ENCODE data around the gene PLXNA3. TPM values are rescaled to one million over a fixed set of nuclear protein-coding genes. Genes with fewer than 3 reads are reported as not detected.

PLXNA3 gene
- total and polyA plus RNA-seq, 2 experiments from 2014 or later: 13.7 to 23.3 TPM

DNA sequence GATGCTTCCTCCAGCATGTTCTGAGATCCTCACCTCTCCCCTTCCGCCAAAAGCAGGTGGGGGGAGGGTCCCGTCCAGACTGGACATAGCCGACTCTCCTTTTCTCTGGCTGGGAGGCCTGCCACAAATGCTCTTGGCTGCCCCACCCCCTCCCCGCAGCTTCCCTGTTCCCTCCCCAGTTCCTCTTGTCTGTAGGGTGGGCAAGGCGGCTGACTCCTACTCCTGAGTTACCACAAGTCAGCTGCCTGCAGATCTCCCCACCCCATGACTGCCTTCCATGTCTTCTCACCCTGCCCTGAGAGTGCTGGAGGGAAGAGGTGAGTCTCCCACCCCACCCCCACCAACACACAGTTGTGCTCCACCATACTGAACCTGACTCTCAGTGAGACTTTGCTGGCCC, 26.7 kb upstream of the PLXNA3 start:
- TF ChIP-seq, protein P1, sequence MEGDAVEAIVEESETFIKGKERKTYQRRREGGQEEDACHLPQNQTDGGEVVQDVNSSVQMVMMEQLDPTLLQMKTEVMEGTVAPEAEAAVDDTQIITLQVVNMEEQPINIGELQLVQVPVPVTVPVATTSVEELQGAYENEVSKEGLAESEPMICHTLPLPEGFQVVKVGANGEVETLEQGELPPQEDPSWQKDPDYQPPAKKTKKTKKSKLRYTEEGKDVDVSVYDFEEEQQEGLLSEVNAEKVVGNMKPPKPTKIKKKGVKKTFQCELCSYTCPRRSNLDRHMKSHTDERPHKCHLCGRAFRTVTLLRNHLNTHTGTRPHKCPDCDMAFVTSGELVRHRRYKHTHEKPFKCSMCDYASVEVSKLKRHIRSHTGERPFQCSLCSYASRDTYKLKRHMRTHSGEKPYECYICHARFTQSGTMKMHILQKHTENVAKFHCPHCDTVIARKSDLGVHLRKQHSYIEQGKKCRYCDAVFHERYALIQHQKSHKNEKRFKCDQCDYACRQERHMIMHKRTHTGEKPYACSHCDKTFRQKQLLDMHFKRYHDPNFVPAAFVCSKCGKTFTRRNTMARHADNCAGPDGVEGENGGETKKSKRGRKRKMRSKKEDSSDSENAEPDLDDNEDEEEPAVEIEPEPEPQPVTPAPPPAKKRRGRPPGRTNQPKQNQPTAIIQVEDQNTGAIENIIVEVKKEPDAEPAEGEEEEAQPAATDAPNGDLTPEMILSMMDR (IDR thresholded peaks at IDR 0.05; ENCODE audit: low read depth, low read length): no peak
- H3K27me3 ChIP-seq: no peaks in the 10 kb centered on the region
- H3K9me3 ChIP-seq (ENCODE audit: low read depth): no peaks in the 10 kb centered on the region
- H3K36me3 ChIP-seq: no peaks in the 10 kb centered on the region
- no peak for DNase-seq (ENCODE audit: low read depth in 1 of 2, low spot score in 1 of 2)
- H3K4me3 ChIP-seq: no peak overlapping the region
- H3K27ac ChIP-seq: no peak overlapping the region
- H3K4me1 ChIP-seq (ENCODE audit: low read depth): no peaks in the 10 kb centered on the region

DNA sequence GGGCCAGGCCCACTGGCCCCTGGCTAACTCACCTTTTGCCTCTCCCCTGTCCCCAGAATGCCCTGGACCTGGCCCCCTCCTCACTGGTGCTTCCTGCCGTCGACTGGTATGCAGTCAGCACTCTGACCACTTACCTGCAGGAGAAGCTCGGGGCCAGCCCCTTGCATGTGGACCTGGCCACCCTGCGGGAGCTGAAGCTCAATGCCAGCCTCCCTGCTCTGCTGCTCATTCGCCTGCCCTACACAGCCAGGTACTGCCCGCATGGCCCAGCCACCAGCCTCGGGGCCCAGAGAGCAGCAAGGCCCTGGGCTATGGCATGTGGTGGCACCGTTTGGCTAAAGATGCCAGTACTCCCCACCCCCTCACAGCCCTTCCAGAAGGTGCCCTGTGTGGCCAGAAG, 25.9 kb upstream of the PLXNA3 start:
- Histone ChIP-seq H3K9me3 (ENCODE audit: low read depth) (no peaks in the 10 kb centered on the region), H3K27ac (no peak overlapping the region), H3K36me3 (no peaks in the 10 kb centered on the region), H3K4me3 (no peak overlapping the region), H3K27me3 (no peaks in the 10 kb centered on the region), H3K4me1 (ENCODE audit: low read depth) (no peaks in the 10 kb centered on the region)
- TF ChIP-seq, protein P1 (IDR thresholded peaks at IDR 0.05; ENCODE audit: low read depth, low read length): no peak
- DNase-seq (ENCODE audit: low read depth in 1 of 2, low spot score in 1 of 2): no peak

DNA sequence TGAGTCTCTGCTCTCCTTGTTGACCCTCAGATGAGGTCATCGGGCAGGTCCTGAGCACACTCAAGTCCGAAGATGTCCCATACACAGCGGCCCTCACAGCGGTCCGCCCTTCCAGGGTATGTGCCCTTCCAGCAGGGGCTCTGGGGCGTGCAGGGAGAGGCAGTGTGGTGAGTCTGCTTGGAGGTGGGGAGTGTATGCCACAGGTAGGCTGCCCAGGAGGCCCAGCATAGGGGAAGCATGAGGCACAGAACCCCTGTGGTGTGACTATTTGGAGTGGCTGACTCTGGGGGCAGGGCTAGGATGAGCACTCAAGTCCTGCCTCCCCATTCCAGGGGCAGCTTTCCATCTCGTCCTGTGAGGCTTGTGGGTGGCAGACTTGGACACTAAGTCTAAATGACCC, 24.5 kb upstream of the PLXNA3 start:
- no peaks in the 10 kb centered on the region for H3K4me1 ChIP-seq (ENCODE audit: low read depth)
- no peaks in the 10 kb centered on the region for H3K36me3 ChIP-seq
- H3K27ac ChIP-seq: no peak overlapping the region
- no peaks in the 10 kb centered on the region for H3K27me3 ChIP-seq
- TF ChIP-seq, protein P1 (IDR thresholded peaks at IDR 0.05; ENCODE audit: low read depth, low read length): no peak
- H3K4me3 ChIP-seq: no peak overlapping the region
- no peak for DNase-seq (ENCODE audit: low read depth in 1 of 2, low spot score in 1 of 2)
- H3K9me3 ChIP-seq (ENCODE audit: low read depth): no peaks in the 10 kb centered on the region

DNA sequence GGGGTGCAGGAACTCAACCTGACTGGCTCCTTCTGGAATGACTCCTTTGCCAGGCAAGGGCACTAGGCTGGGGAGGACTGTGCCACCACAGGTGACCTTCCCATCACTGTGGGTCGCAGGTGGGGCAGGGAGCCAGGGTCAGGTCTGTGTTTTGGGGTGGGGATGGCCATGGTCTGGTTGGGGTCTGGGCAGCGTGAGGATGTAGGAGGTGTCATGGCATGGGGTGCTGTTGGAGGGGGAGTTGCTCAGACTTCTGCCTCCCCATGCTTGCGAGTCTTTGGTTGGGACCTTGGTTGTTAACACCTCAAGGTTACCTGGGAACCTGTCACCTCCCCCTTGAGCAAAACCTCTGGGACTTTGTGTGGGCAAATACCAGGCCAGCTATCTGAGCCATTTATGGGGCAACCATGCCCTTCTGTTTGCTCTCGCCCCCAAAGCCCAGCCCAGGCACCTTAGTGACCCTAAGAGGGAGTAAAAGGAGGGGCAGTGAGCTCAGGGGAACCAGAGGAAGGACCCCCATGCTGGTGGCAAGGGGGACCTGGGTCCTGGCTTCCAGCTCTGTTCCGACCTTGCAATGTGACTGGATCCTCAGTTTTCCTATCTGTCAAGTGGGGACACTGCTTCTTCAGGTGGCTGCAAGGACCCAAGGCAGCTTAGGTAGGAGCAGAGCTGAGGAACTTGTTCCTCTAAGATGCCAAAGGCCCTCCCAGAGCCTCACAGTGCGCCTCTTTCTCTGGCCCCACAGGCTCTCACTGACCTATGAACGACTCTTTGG, 23.5 kb upstream of the PLXNA3 start:
- Histone ChIP-seq H3K4me1 (ENCODE audit: low read depth) (no peaks in the 10 kb centered on the region), H3K9me3 (ENCODE audit: low read depth) (no peaks in the 10 kb centered on the region), H3K27me3 (no peaks in the 10 kb centered on the region), H3K4me3 (no peak overlapping the region), H3K36me3 (no peaks in the 10 kb centered on the region), H3K27ac (no peak overlapping the region)
- TF ChIP-seq, protein P1 (IDR thresholded peaks at IDR 0.05; ENCODE audit: low read depth, low read length): no peak
- DNase-seq (ENCODE audit: low read depth in 1 of 2, low spot score in 1 of 2): no peak

DNA sequence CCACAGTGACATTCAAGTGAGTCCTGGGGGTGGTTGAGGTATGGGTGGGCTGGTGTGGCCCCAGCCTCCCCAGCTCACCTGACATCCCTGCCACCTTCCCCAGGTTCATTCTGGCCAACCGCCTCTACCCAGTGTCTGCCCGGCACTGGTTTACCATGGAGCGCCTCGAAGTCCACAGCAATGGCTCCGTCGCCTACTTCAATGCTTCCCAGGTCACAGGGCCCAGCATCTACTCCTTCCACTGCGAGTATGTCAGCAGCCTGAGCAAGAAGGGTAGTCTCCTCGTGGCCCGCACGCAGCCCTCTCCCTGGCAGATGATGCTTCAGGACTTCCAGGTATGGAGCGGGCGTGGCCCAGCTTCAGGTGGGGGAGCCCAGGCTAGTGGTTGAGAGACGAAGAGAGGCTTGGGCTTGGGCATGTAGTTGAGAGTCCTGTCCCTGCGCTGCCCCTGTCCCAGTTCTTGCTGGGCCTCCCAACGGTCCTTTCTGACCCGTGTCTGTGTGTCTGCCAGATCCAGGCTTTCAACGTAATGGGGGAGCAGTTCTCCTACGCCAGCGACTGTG, 22.8 kb upstream of the PLXNA3 start:
- H3K27ac ChIP-seq: no peak overlapping the region
- TF ChIP-seq, protein P1 (IDR thresholded peaks at IDR 0.05; ENCODE audit: low read depth, low read length): no peak
- H3K9me3 ChIP-seq (ENCODE audit: low read depth): no peaks in the 10 kb centered on the region
- H3K27me3 ChIP-seq: no peaks in the 10 kb centered on the region
- no peaks in the 10 kb centered on the region for H3K4me1 ChIP-seq (ENCODE audit: low read depth)
- no peaks in the 10 kb centered on the region for H3K36me3 ChIP-seq
- no peak overlapping the region for H3K4me3 ChIP-seq
- no peak for DNase-seq (ENCODE audit: low read depth in 1 of 2, low spot score in 1 of 2)
